Vagina (tissue), 2 donors: ENCODE results near the gene MCL1. TPM values are rescaled to one million over a fixed set of nuclear protein-coding genes. Genes with fewer than 3 reads are reported as not detected.
"Not testable (repeated sequence)": the region's sequence is repeated elsewhere in the genome, so short reads cannot be mapped to it uniquely, and the experiment has no call there.

Experiments
- DNase-seq, 2 donors: peaks; one replicate each; pipeline ENCODE4 v3.0.0-alpha.2; 2017; ENCODE audit errors: extremely low spot score in 2 of 2
- H3K27ac ChIP-seq: fragments of 200-600 bp; sonication (generic); one replicate; pipeline ENCODE4 v1.5.1; 2019
- H3K27me3 ChIP-seq: fragments of 200-600 bp; sonication (generic); one replicate; pipeline ENCODE4 v1.5.1; 2019
- H3K36me3 ChIP-seq, 2 donors: fragments of 200-600 bp; sonication (generic); one replicate each; pipeline ENCODE4 v1.5.1; 2017 to 2019
- H3K4me1 ChIP-seq: fragments of 200-600 bp; sonication (generic); one replicate; pipeline ENCODE4 v1.5.1; 2019
- H3K4me3 ChIP-seq, 2 donors: fragments of 200-600 bp; sonication (generic); 1 replicate in 1 of 2; 2 replicates in 1 of 2; pipeline ENCODE4 v1.5.1; 2016 to 2019
- H3K9me3 ChIP-seq: fragments of 200-600 bp; sonication (generic); one replicate; pipeline ENCODE4 v1.5.1; 2019
- CTCF ChIP-seq, 3 experiments: fragments of 450-650 bp in 2 of 3; fragments of 200-600 bp in 1 of 3; sonication (generic) in 1 of 3; IDR thresholded peaks; one replicate each; pipeline ENCODE4 v1.5.1; 2017 to 2019; ENCODE audit warnings: antibody characterized with exemption in 3 of 3, mild to moderate bottlenecking in 2 of 3, moderate library complexity in 2 of 3
- POLR2A ChIP-seq, 2 donors: fragments of 450-650 bp; IDR thresholded peaks; one replicate each; pipeline ENCODE4 v1.6.1; 2017; ENCODE audit warnings: antibody characterized with exemption in 2 of 2, mild to moderate bottlenecking in 2 of 2, moderate library complexity in 2 of 2
- POLR2AphosphoS5 ChIP-seq, 2 donors: sonication (generic); formaldehyde crosslinking; IDR thresholded peaks; one replicate each; pipeline ENCODE4 v1.9.0; 2017; ENCODE audit warnings: antibody characterized with exemption in 2 of 2, mild to moderate bottlenecking in 2 of 2, low read depth in 1 of 2; ENCODE audit not compliant: insufficient read depth in 1 of 2
- intact Hi-C: fragments of 100-400 bp; cut with DNase I; formaldehyde crosslinking; loops from one replicate; pipeline ENCODE4 v1.15.1; 2023
- total RNA-seq: library from RNA; depleted of rRNA; stranded (reverse); fragments of >200 nt; gene quantifications from one replicate; pipeline ENCODE4 v1.2.3, GENCODE V29; 2016

Gene MCL1
- total RNA-seq, 1 donor from 2014 or later, result 181 TPM

DNA sequence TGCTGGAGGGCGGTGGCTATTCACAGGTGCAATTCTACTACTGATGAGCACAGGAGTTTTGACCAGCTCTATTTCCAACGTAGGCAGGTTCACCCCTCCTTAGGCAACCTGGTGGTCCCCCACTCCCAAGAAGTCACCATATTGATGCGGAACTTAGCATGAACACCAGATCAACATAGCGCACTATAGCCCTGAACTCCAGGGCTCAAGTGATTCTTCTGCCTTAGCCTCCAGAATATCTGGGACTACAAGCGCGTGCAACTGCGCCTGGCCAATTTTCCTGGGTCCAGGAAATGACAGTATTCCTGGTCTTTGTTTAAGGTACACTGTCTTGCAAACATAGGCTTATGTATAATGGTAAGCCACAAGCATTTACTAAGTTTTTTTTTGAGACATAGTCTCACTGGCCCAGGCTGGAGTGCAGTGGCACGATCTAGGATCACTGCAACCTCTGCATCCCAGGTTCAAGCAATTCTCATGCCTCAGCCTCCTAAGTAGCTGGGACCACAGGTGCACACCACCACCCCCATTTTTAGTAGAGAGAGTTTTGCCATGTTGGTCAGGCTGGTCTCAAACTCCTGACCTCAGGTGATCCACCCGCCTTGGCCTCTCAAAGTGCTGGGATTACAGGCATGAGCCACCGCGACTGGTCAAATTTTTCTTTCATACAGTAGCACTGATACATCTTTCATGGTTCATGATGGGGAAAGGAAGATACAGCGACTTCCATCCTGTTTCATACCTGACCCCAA is 12.6 kb downstream of the MCL1 start:
- peaks cover 0 to 8% of the 10 kb centered on the region in 2 donors for H3K36me3 ChIP-seq
- H3K9me3 ChIP-seq, result no peaks in the 10 kb centered on the region
- peak overlapping the region; percentile 31 to 42 for H3K4me3 ChIP-seq
- peak overlapping the region; percentile 100 for H3K27ac ChIP-seq
- peaks cover 99% of the 10 kb centered on the region for H3K4me1 ChIP-seq
- TF ChIP-seq CTCF (IDR thresholded peaks at IDR 0.05) (no peak), POLR2A (IDR thresholded peaks at IDR 0.05) (no peak), POLR2AphosphoS5 (IDR thresholded peaks at IDR 0.05; ENCODE audit: insufficient read depth in 1 of 2, low read depth in 1 of 2) (no peak)
- intact Hi-C loops, result no loop called here
- H3K27me3 ChIP-seq, result no peaks in the 10 kb centered on the region
- no peak for DNase-seq

DNA sequence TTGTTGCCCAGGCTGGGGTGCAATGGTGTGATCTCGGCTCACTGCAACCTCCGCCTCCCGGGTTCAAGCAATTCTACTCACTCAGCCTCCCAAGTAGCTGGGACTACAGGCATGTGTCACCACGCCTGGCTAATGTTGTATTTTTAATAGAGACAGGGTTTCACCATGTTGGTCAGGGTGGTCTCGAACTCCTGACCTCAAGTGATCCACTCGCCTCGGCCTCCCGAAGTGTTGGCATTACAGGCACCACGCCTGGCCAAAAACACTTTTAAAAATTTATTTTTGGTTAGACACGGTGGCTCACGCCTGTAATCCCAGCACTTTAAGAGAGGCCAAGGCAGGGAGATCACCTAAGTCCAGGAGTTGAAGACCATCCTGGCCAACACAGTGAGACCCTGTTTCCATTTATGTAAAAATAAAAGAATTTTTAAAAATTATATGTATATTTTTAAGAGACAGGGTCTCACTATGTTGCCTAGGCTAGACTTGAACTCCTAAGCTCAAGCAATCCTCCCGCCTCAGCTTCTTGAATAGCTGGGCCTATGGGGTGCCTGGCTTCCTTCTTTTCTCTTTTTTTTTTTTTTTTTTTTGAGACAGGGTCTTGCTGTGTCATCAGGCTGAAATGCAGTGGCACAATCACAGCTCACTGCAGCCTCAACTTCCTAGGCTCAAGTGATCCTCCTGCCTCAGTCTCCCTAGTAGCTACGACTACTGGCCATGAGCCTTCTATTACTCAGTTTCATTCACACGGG is 14.0 kb downstream of the MCL1 start:
- Histone ChIP-seq H3K4me1 (peaks cover 92% of the 10 kb centered on the region), H3K27ac (peak overlapping the region; percentile 100)
- DNase-seq, H3K9me3 ChIP-seq, H3K36me3 ChIP-seq, intact Hi-C loops, H3K4me3 ChIP-seq, H3K27me3 ChIP-seq: not testable (repeated sequence)

DNA sequence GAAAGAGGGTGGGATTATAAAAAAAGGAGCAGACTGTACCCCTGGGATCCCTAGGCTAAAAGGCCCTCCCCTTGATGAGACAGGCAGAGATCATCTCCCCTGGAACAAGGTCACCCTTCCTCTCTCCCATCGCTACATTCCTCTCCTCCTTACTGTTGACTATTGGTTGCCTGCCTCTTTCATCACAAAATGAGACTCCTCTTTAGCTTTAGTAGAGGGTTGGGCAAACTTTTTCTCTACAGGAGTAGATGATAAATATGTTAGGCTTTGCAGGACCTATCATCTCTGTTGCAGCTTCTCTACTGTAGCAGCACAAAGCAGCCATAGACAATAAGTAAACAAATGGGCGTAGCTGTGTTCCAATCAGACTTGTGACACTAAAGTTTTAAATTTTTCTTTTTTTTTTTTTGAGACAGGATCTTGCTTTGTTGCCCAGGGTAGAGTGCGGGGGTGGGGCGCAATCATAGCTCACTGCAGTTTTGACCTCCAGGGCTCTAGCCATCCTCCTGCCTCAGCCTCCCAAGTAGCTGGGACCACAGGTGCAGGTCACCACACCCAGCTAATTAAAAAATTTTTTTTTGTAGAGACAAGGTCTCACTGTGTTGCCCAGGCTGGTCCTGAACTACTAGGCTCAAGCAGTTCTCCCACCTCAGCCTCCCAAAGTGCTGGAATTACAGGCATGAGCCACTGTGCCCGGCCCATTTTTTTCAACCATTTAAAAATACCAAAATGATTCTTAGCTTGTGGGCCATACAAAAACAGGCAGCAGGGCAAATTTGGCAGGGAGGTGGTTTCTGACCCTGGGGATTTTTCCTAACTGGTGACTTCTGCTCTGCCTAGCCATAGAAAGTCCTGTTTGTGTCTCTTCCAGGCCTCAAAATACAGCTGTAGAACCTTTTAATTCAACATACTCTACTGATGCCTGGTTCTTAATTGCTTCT is 15.1 kb downstream of the MCL1 start:
- no peak for TF ChIP-seq POLR2A (IDR thresholded peaks at IDR 0.05)
- no peak for TF ChIP-seq POLR2AphosphoS5 (IDR thresholded peaks at IDR 0.05; ENCODE audit: insufficient read depth in 1 of 2, low read depth in 1 of 2)
- no peak for TF ChIP-seq CTCF (IDR thresholded peaks at IDR 0.05)
- H3K27ac ChIP-seq, result peak overlapping the region; percentile 100
- H3K36me3 ChIP-seq, result no peaks in the 10 kb centered on the region
- intact Hi-C loops, result loop anchor here (5.0 kb wide), 1 partner anchor 63 kb away; the partner anchor contains the start of gene ENSA
- H3K4me3 ChIP-seq, result no peak overlapping the region
- no peaks in the 10 kb centered on the region for H3K27me3 ChIP-seq
- peaks cover 92% of the 10 kb centered on the region for H3K4me1 ChIP-seq
- H3K9me3 ChIP-seq, result no peaks in the 10 kb centered on the region
- no peak for DNase-seq

DNA sequence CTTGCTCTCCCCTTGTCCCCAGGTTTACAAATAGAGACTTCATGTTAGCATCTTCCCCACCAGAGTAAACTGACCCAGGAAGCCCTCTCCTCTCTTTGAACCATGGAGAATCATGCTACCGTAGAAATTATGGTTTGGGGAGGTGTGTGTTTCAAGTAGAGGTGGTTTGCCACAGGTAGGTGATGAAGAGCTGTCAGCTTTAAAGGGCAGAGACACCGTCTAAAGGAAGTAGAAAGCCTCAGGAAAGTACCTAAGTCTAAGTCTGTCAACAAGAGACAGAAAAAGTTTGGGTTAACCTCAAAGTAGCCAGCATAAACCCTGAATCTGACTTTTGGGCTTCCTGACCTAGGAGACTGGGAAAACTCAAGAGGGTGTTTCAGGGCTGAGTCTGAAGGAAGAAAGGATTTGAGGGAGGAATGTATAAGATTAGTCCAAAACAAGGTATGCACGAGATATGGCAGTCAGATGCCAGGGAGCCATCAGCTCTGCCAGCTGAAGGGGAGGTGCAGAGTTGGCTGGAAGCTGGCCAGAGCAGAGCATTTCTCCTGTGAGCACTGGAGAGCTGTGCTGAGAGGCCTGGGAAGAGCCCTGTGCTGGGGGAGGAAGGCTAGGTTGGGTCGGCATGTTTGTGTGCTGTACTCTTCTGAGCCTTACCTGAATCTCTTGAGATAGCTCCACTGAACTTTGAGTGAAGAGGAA is 15.9 kb downstream of the MCL1 start:
- Histone ChIP-seq H3K4me1 (peaks cover 91% of the 10 kb centered on the region), H3K27me3 (no peaks in the 10 kb centered on the region), H3K27ac (peak overlapping the region; percentile 100), H3K4me3 (no peak overlapping the region), H3K9me3 (no peaks in the 10 kb centered on the region), H3K36me3 (no peaks in the 10 kb centered on the region)
- intact Hi-C loops, result loop anchor here (5.0 kb wide), 1 partner anchor 64 kb away; the partner anchor contains the start of gene ENSA
- DNase-seq, result no peak
- TF ChIP-seq CTCF (IDR thresholded peaks at IDR 0.05) (no peak), POLR2AphosphoS5 (IDR thresholded peaks at IDR 0.05; ENCODE audit: insufficient read depth in 1 of 2, low read depth in 1 of 2) (no peak), POLR2A (IDR thresholded peaks at IDR 0.05) (no peak)
